Left renal cortex interstitium (tissue), 4 donors: ENCODE measurements around the gene TJP3. TPM values are rescaled to one million over a fixed set of nuclear protein-coding genes. Genes with fewer than 3 reads are reported as not detected.

Experiments
- polyA plus RNA-seq, 4 donors: library from polyadenylated mRNA; unstranded; fragments of 120-200 nt; gene quantifications; one replicate each; pipeline ENCODE4 v1.2.1, GENCODE V29; 2013; ENCODE audit not compliant: insufficient read length in 4 of 4

Gene TJP3
- polyA plus RNA-seq, 4 donors, result 8.6 to 16.0 (median 11.3) TPM

Other genes starting within 250 kb of the TJP3 start
- 100 to 1,000 TPM; 454 to 598 (median 485) TPM for gene SMIM24, start 227.9 kb upstream of the TJP3 start, polyA plus RNA-seq
- gene SMIM44, start 224.9 kb upstream of the TJP3 start, polyA plus RNA-seq, result under 1 TPM in 2 of 4 donors, not detected in 2; 0.28 to 0.95 TPM
- 10 to 100 TPM in 2 of 4 donors, 1 to 10 TPM in 2; 6.2 to 11.6 (median 10.1) TPM for gene DOHH, start 207.7 kb upstream of the TJP3 start, polyA plus RNA-seq
- gene FZR1, start 202.1 kb upstream of the TJP3 start, polyA plus RNA-seq, result 10 to 100 TPM; 45.1 to 72.5 (median 59.0) TPM
- 1 to 10 TPM; 3.1 to 9.0 (median 7.0) TPM for gene TEKTIP1, start 169.2 kb upstream of the TJP3 start, polyA plus RNA-seq
- gene MFSD12, start 150.8 kb upstream of the TJP3 start, polyA plus RNA-seq, result 10 to 100 TPM; 44.5 to 76.8 (median 61.8) TPM
- gene HMG20B, start 135.4 kb upstream of the TJP3 start, polyA plus RNA-seq, result 100 to 1,000 TPM in 1 of 4 donors, 10 to 100 TPM in 3; 67.9 to 111 (median 91.2) TPM
- gene GIPC3, start 122.9 kb upstream of the TJP3 start, polyA plus RNA-seq, result 1 to 10 TPM; 2.3 to 3.3 (median 2.8) TPM
- 1 to 10 TPM; 2.3 to 3.8 (median 3.1) TPM for gene TBXA2R, start 101.5 kb upstream of the TJP3 start, polyA plus RNA-seq
- gene CACTIN, start 81.6 kb upstream of the TJP3 start, polyA plus RNA-seq, result 10 to 100 TPM; 18.6 to 35.0 (median 29.3) TPM
- gene PIP5K1C, start 7.9 kb upstream of the TJP3 start, polyA plus RNA-seq, result 10 to 100 TPM; 18.3 to 37.0 (median 28.8) TPM
- gene APBA3, start 53.3 kb downstream of the TJP3 start, polyA plus RNA-seq, result 10 to 100 TPM; 12.8 to 25.4 (median 19.9) TPM
- gene MRPL54, start 54.3 kb downstream of the TJP3 start, polyA plus RNA-seq, result 10 to 100 TPM; 30.6 to 58.9 (median 37.0) TPM
- under 1 TPM in 1 of 4 donors, not detected in 3; 0.06 TPM for gene RAX2, start 63.8 kb downstream of the TJP3 start, polyA plus RNA-seq
- gene MATK, start 78.0 kb downstream of the TJP3 start, polyA plus RNA-seq, result 1 to 10 TPM in 3 of 4 donors, under 1 TPM in 1; 0.96 to 2.1 (median 1.8) TPM
- gene ZFR2, start 160.7 kb downstream of the TJP3 start, polyA plus RNA-seq, result 1 to 10 TPM; 1.2 to 2.8 (median 1.8) TPM
- gene ATCAY, start 172.3 kb downstream of the TJP3 start, polyA plus RNA-seq, result under 1 TPM; 0.16 to 0.95 (median 0.53) TPM
- gene NMRK2, start 224.7 kb downstream of the TJP3 start, polyA plus RNA-seq, result under 1 TPM in 3 of 4 donors, not detected in 1; 0.16 to 0.25 (median 0.18) TPM